DMS53 (cell line): ENCODE data around the gene ACAD9.
A peak's percentile ranks its signal among the peaks of the same experiment; 100 is the strongest.

Source experiments
- DNase-seq: peaks from one replicate; lab custom pipeline; 2025; lab: John Stamatoyannopoulos, UW

The ACAD9 gene

DNA sequence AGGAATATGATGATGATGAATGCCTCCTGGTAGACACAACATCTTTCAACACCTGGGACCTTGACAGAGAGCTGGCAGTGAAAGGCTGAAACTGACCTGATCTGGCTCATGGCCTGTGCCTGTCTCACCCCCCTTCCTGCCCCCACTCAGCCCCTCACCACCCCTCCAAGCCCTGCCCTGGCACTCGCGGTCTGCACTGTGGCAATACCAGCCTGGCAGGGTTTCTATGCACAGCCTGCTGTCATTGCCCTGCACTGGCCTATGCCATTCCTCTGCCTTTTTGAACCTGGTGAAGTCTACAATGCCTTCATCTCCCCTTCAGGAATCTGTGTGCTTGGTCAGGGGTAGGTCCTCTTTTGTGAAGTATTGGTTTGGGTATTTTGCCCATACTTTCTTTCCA lies 56.5 kb downstream of the ACAD9 start:
- no peak for DNase-seq

DNA sequence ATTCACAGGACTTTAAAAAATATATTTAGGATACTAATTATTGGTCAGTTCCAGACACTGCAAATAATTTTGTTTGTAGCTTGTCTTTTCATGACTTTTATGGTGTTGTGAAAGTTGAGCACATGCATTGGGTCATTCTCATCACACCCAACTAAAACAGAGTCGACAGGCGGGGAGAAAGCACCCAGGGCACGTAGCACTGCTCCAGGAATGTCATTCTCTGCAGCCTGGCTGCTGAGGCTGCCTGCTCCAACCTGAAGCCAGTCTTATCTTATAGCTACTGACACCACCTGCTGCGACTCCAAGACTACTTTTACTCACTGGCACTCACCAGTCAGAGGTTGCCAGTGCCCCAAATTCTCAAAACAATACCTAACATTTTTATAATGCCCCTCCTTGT lies 56.9 kb downstream of the ACAD9 start:
- no peak for DNase-seq

DNA sequence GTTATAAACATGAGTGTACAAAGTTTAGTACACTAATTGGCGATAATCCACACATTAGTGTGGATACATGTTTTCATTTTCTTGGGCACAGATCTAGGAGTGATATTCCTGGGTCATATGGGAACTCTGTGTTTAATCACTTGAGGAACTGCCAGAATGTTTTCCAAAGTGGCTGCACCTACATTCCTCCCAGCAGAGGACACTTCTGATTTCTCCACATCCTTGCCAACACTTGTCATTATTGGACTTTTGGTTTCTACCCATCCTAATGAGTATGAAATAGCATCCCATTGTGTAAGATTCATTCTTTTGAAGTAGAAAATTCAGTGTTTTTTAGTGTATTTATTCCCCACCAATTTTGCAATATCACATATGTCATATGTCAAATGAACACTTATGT lies 60.8 kb downstream of the ACAD9 start:
- no peak for DNase-seq

DNA sequence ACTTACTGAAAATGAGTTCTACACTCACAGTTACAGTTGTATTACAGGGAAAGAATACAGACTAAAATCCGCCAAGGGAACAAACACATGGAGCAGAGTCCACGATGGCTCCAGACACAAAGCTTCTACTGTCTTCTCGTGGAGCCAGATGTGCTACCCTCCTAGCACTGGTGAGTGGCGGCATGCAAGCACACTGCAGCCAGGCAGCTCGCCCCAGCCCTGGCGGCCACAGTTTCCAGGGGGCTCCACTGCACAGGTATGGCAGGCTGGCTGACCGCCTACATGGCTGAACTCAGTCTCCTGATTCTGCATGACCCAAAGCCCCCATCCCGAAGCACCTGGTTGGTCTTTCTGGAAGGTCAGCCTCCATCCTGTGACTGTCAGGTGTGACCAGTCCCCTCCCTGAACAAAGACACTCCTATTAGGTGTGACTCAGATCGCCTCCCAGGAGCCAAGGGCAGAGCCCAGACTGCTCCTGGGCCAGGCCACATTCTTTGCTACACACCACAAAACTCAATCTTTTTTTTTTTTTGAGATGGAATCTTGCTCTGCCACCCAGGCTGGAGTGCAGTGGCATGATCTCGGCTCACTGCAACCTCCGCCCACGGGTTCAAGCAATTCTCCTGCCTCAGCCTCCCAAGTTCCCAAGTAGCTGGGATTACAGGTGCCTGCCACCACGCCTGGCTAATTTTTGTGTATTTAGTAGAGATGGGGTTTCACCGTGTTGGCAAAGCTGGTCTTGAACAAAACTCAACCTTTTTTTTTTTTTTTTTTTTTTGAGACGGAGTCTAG lies 62.9 kb downstream of the ACAD9 start:
- no peak for DNase-seq

- no peak for DNase-seq
These were observed 65.8 kb downstream of the ACAD9 start for GRCh38 chr3:128945041-128945877.

- no peak for DNase-seq
These were observed 66.4 kb downstream of the ACAD9 start for GRCh38 chr3:128945878-128946175.

GRCh38 chr3:128946411-128946810 lies 67.0 kb downstream of the ACAD9 start:
- no peak for DNase-seq

DNA sequence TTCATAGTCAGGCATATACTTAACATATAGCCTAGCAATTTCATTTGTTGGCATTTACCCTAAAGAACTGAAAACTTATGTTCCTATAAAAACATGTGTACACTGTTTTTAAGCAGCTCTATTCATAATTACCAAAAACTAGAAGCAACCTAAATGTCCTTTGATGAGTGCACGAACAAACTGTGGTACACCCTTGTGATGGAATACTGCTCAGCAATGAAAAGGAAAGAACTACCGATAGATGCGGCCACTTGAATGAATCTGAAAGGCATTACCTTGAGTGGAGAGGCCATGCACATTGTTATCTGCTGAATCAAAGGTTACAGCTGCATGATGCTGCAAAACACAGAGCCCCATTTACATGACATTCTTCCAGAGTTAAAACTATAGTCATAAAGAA lies 69.7 kb downstream of the ACAD9 start:
- no peak for DNase-seq

GRCh38 chr3:128950223-128950938 lies 71.0 kb downstream of the ACAD9 start:
- peak; percentile 20 for DNase-seq

GRCh38 chr3:128956440-128956839 lies 77.0 kb downstream of the ACAD9 start:
- DNase-seq: no peak
